Ovary (tissue), 9 donors: ENCODE results near the gene BMPER. TPM values are rescaled to one million over a fixed set of nuclear protein-coding genes. Genes with fewer than 3 reads are reported as not detected.

Experiments
- DNase-seq, 5 donors: peaks; one replicate each; pipeline ENCODE4 v3.0.0-alpha.2; 2019 to 2020
- H3K27ac ChIP-seq, 2 donors: fragments of 200-600 bp; one replicate each; pipeline versions ENCODE4 v1.5.1 to v1.8.0; 2019 to 2022
- H3K27me3 ChIP-seq: fragments of 200-600 bp; one replicate; pipeline ENCODE4 v1.8.0; 2022
- H3K36me3 ChIP-seq: fragments of 200-600 bp; sonication (generic); one replicate; pipeline ENCODE4 v1.5.1; 2019
- H3K4me1 ChIP-seq: one replicate; pipeline ENCODE4 v1.8.1; 2013; ENCODE audit warnings: mild to moderate bottlenecking, moderate library complexity; ENCODE audit not compliant: insufficient read depth
- H3K4me3 ChIP-seq: fragments of 200-600 bp; sonication (generic); one replicate; pipeline ENCODE4 v1.5.1; 2017
- H3K9me3 ChIP-seq, 2 donors: fragments of 200-600 bp in 1 of 2; sonication (generic) in 1 of 2; one replicate each; pipeline versions ENCODE4 v1.5.1 to v1.8.1; 2013 to 2019; ENCODE audit warnings: mild to moderate bottlenecking in 1 of 2, moderate library complexity in 1 of 2
- EP300 ChIP-seq: sonication (generic); formaldehyde crosslinking; IDR thresholded peaks from one replicate; pipeline ENCODE4 v1.6.1; 2017; ENCODE audit warnings: antibody characterized with exemption
- POLR2A ChIP-seq: fragments of 450-650 bp; IDR thresholded peaks from one replicate; pipeline ENCODE4 v1.6.1; 2017; ENCODE audit warnings: antibody characterized with exemption, mild to moderate bottlenecking, moderate library complexity
- WGBS, 3 donors: extraction: QIAGEN DNeasy Blood & Tissue Kit in 1 of 3; methylation state at CpG; one replicate each; pipeline versions ENCODE4 v1.1.5 to v1.1.7; 2013 to 2017; 5-methylcytosine and 5-hydroxymethylcytosine counted together
- intact Hi-C, 4 donors: fragments of 100-400 bp; cut with DNase I; formaldehyde crosslinking; loops; one replicate each; pipeline versions ENCODE4 v1.11.0 to v1.15.1; 2022 to 2023
- polyA plus RNA-seq, 2 donors: library from polyadenylated mRNA; stranded (reverse); fragments of 200-250 nt in 1 of 2; fragments of 350-450 nt in 1 of 2; fragmentation: Illumina TruSeq in 1 of 2; extraction: RNeasy Lipid Tissue Mini Kit (QIAGEN cat#74804) in 1 of 2; gene quantifications; one replicate each; pipeline ENCODE4 v1.2.3, GENCODE V29; 2013 to 2014
- total RNA-seq, 7 donors: library from RNA; depleted of rRNA in 2 of 7; stranded (reverse); fragments of >200 nt in 2 of 7; fragmentation: NEBNext Ultra II Directional in 3 of 7; extraction: Animal tissue kit (Norgen Biotek cat#: 25700) in 3 of 7; gene quantifications; one replicate each; pipeline versions ENCODE4 v1.1.0 to v1.2.4, GENCODE V29; 2016 to 2023
- TF ChIP-seq, protein P1 (sequence below), 3 donors: fragments of 450-650 bp in 2 of 3; fragments of 200-600 bp in 1 of 3; IDR thresholded peaks; one replicate each; pipeline versions ENCODE4 v1.5.1 to v1.8.0; 2016 to 2022; ENCODE audit warnings: antibody characterized with exemption in 3 of 3, mild to moderate bottlenecking in 1 of 3
- donor health status: DM: no; HTN: no; CAD: no; lungs with moderate emphysema.
- donor health status: DM: no; HTN: no; CAD: no.
- donor health status: Bipolar disorder and iron deficiency.
- donor health status: DM: yes; HTN: yes; CAD: no.
- donor health status: DM: no; HTN: no; CAD: no.
- donor health status: DM: yes; HTN: yes; CAD: no.

Gene BMPER
- total and polyA plus RNA-seq, 9 donors, result 2.9 to 15.3 (median 5.4) TPM

DNA sequence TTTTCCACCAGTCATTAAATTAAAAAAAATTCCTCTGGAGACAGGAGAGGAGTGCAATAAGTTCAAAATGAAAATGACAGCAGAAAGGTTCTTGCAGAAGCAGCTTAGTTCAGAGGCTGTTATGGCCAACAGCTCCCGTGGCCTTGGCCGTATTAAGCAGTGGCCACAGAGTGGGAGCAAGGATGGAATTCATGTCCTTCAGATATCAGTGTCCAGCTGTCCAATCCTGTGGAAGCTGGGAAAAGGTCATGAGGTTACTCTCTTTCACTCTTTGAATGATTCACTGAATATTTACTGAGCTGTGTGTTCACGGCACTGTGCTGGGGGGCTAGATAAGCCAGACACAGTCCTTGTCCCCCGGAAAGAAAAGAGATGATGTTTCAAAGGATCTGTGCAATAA, 231.8 kb downstream of the BMPER start:
- peaks cover 9% of the 10 kb centered on the region for H3K4me1 ChIP-seq
- H3K9me3 ChIP-seq, result no peaks in the 10 kb centered on the region
- no peaks in the 10 kb centered on the region for H3K36me3 ChIP-seq
- peak in 2 of 5 donors; percentile 33 to 34 for DNase-seq
- H3K4me3 ChIP-seq, result no peak overlapping the region
- TF ChIP-seq, protein P1, sequence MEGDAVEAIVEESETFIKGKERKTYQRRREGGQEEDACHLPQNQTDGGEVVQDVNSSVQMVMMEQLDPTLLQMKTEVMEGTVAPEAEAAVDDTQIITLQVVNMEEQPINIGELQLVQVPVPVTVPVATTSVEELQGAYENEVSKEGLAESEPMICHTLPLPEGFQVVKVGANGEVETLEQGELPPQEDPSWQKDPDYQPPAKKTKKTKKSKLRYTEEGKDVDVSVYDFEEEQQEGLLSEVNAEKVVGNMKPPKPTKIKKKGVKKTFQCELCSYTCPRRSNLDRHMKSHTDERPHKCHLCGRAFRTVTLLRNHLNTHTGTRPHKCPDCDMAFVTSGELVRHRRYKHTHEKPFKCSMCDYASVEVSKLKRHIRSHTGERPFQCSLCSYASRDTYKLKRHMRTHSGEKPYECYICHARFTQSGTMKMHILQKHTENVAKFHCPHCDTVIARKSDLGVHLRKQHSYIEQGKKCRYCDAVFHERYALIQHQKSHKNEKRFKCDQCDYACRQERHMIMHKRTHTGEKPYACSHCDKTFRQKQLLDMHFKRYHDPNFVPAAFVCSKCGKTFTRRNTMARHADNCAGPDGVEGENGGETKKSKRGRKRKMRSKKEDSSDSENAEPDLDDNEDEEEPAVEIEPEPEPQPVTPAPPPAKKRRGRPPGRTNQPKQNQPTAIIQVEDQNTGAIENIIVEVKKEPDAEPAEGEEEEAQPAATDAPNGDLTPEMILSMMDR (IDR thresholded peaks at IDR 0.05), result no peak
- TF ChIP-seq POLR2A (no peak), EP300 (no peak)
- H3K27me3 ChIP-seq, result no peaks in the 10 kb centered on the region
- intact Hi-C loops, result no loop called here
- 6 to 27% (median 11%) methylated on average over 4 of the region's 4 CpGs for WGBS, 3 donors
- no peak overlapping the region for H3K27ac ChIP-seq

DNA sequence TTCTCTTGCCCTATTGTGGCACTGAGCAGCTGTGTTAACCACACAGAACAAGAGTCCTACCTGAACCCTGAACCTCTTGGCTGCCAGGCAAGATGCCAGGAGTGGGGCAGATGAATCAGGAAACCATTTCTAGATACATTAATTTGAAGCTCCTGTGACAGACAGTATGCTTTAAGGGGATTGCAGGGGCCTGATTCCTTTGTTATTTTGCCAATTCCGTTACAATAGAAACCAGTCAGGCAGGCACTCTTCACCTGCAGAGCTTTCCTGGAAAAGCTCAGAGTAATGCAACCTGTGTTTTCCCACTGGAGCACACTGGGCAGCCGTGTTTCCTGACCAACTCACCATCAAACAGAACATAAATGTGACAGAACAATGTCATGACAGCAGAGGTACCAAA, 233.1 kb downstream of the BMPER start:
- Histone ChIP-seq H3K4me3 (no peak overlapping the region), H3K9me3 (no peaks in the 10 kb centered on the region), H3K27me3 (no peaks in the 10 kb centered on the region), H3K4me1 (peaks cover 9% of the 10 kb centered on the region), H3K27ac (no peak overlapping the region), H3K36me3 (no peaks in the 10 kb centered on the region)
- WGBS, 3 donors, result 87 to 100% (median 89%) methylated on average over 2 of the region's 2 CpGs
- DNase-seq, result no peak
- TF ChIP-seq EP300, result no peak
- no peak for TF ChIP-seq POLR2A
- TF ChIP-seq, protein P1 (IDR thresholded peaks at IDR 0.05), result no peak
- intact Hi-C loops, result no loop called here

DNA sequence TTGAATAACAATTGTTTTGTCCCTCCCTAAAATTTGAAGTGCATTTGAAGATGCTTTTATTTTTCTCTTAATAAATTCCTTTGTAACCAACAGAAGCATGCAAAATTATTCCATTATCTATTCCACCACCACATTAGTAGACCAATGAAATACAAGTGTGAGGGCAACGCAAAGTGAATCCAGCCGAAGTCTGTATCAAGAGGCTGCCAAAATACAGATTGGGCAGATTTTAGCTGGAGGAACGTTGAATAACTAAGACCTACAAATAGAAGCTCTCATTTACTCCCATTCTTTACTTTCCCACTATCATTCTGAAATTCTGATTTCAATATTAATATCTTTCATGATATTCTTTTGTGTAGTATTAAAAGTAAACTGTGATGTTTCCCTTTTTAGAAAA, 233.7 kb downstream of the BMPER start:
- H3K9me3 ChIP-seq, result no peaks in the 10 kb centered on the region
- 42 to 61% (median 43%) methylated on average over 3 of the region's 3 CpGs for WGBS, 3 donors
- intact Hi-C loops, result no loop called here
- no peaks in the 10 kb centered on the region for H3K27me3 ChIP-seq
- H3K4me3 ChIP-seq, result no peak overlapping the region
- DNase-seq, result no peak
- H3K27ac ChIP-seq, result no peak overlapping the region
- no peaks in the 10 kb centered on the region for H3K36me3 ChIP-seq
- H3K4me1 ChIP-seq, result peaks cover 9% of the 10 kb centered on the region
- TF ChIP-seq, protein P1 (IDR thresholded peaks at IDR 0.05), result no peak
- TF ChIP-seq POLR2A, result no peak
- no peak for TF ChIP-seq EP300

DNA sequence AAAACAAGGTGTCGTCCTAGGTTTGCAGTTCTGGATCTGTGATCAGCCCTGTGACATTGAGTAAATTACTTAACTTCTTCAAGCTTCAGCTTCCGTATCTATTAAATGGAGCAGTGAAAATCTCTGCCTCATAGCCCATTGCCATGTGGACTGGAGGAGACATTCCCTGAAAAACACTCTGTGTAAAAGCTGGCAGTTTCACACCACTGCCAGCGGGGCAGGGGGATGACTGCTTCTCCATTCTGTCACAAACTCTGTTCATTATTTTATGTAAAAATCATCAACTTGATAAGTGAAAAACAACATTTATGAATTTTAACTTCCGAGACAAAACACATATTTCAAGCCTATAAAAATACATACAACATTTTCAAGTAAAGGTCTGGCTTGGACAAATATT, 234.7 kb downstream of the BMPER start:
- intact Hi-C loops, result no loop called here
- H3K4me3 ChIP-seq, result no peak overlapping the region
- WGBS, 3 donors, result 92 to 96% (median 94%) methylated on average over 4 of the region's 4 CpGs
- H3K27ac ChIP-seq, result no peak overlapping the region
- no peaks in the 10 kb centered on the region for H3K9me3 ChIP-seq
- no peak for DNase-seq
- H3K4me1 ChIP-seq, result peaks cover 9% of the 10 kb centered on the region
- no peaks in the 10 kb centered on the region for H3K27me3 ChIP-seq
- H3K36me3 ChIP-seq, result no peaks in the 10 kb centered on the region
- no peak for TF ChIP-seq POLR2A
- TF ChIP-seq EP300, result no peak
- TF ChIP-seq, protein P1 (IDR thresholded peaks at IDR 0.05), result no peak

DNA sequence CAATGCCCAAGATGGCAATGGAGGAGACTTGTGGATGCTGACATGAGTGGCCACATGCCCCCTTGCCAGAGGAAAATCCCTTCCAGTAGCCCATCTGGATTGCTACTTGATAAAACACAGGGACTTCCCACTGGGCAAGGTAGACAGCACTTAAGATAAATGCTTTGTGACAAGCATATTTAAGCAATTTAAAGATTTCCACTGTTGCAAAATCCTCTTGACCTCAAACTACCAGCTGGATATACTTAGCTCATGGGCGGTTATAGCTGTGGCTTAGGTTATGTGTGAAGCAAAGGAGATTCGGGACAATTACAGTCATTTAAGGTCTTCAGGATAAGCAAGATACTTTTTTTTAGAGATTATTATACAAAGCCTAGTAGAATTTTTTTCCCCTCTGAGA, 238.1 kb downstream of the BMPER start:
- Histone ChIP-seq H3K9me3 (no peaks in the 10 kb centered on the region), H3K27me3 (no peaks in the 10 kb centered on the region), H3K4me3 (no peak overlapping the region), H3K27ac (no peak overlapping the region), H3K4me1 (no peaks in the 10 kb centered on the region), H3K36me3 (no peaks in the 10 kb centered on the region)
- DNase-seq, result no peak
- 85 to 88% (median 86%) methylated on average over 2 of the region's 2 CpGs for WGBS, 3 donors
- intact Hi-C loops, result no loop called here
- TF ChIP-seq, protein P1 (IDR thresholded peaks at IDR 0.05), result no peak
- TF ChIP-seq EP300, result no peak
- no peak for TF ChIP-seq POLR2A
